HepG2 (cell line): ENCODE results near the gene OR1N2. TPM values are rescaled to one million over a fixed set of nuclear protein-coding genes. Genes with fewer than 3 reads are reported as not detected.
"Not testable (repeated sequence)": the region's sequence is repeated elsewhere in the genome, so short reads cannot be mapped to it uniquely, and the experiment has no call there.

ENCODE experiments used
- ATAC-seq: fragments of 200-7000 bp; cut with Tn5 transposase; 3 replicates; pipeline ENCODE4 v1.9.1; 2020; ENCODE audit warnings: mild to moderate bottlenecking, moderate library complexity
- BruUV-seq: library from RNA; stranded (reverse); fragments of 400-500 nt; replicated peaks from 2 replicates; lab custom pipeline; 2021; lab: Mats Ljungman, UMichigan
- CTCF ChIA-PET: fragments of 300-600 bp; formaldehyde crosslinking; extraction: SDS; loops from one replicate; lab custom pipeline; 2021; ENCODE audit warnings: low total read pairs, inconsistent platforms, low intra/inter-chr PET ratio; lab: Yijun Ruan, JAX
- POLR2A ChIA-PET: fragments of 350-600 bp; sonication (Branson Sonifier 250); formaldehyde crosslinking; loops from one replicate; lab custom pipeline; 2020; ENCODE audit warnings: antibody characterized with exemption, inconsistent platforms; lab: Yijun Ruan, JAX
- DNase-seq: peaks from one replicate; pipeline ENCODE4 v3.0.0-alpha.2; 2015; ENCODE audit warnings: low spot score
- FAIRE-seq: peaks from 3 replicates; lab custom pipeline; 2011; peaks lifted over from hg19 to GRCh38; lab: Jason Lieb, UNC
- H2AFZ ChIP-seq: one replicate; pipeline ENCODE4 v1.6.1; 2011; ENCODE audit warnings: low read length, inconsistent platforms
- H3K27ac ChIP-seq: fragments of 300-600 bp; 3 replicates; pipeline ENCODE4 v1.8.0; 2011; ENCODE audit warnings: mixed run types, mild to moderate bottlenecking, mixed read lengths, low read length, inconsistent platforms; ENCODE audit not compliant: insufficient read depth; ENCODE audit errors: extremely low read length
- H3K27me3 ChIP-seq, 2 experiments: fragments of 200-600 bp in 1 of 2; 2 replicates in 1 of 2; 3 replicates in 1 of 2; pipeline versions ENCODE4 v1.6.0 to v1.8.0; 2011; ENCODE audit warnings: low read length in 2 of 2, mild to moderate bottlenecking in 2 of 2, moderate library complexity in 2 of 2, inconsistent platforms in 1 of 2; ENCODE audit not compliant: insufficient read depth in 2 of 2, control insufficient read depth in 1 of 2
- H3K36me3 ChIP-seq, 2 experiments: fragments of 200-600 bp in 1 of 2; replicated peaks in 1 of 2; 2 replicates in 1 of 2; 3 replicates in 1 of 2; pipeline versions ENCODE4 v1.5.1 to v1.8.0; 2011; ENCODE audit warnings: low read length in 2 of 2, inconsistent platforms in 1 of 2; ENCODE audit not compliant: insufficient read depth in 2 of 2, control insufficient read depth in 1 of 2
- H3K4me1 ChIP-seq: 2 replicates; pipeline ENCODE4 v1.5.1; 2012; ENCODE audit warnings: low read length, inconsistent platforms; ENCODE audit not compliant: insufficient read depth
- H3K4me2 ChIP-seq: 2 replicates; pipeline ENCODE4 v1.6.0; 2011; ENCODE audit warnings: low read depth, low read length, inconsistent platforms
- H3K4me3 ChIP-seq, 3 experiments: fragments of 200-600 bp in 1 of 3; sonication (generic), shearing (Covaris generic) in 1 of 3; replicated peaks in 1 of 3; 2 replicates each; pipeline ENCODE4 v1.5.1; 2011 to 2016; ENCODE audit warnings: low read length in 3 of 3, inconsistent platforms in 2 of 3, low read depth in 2 of 3, mild to moderate bottlenecking in 2 of 3, control low read depth in 1 of 3, mixed read lengths in 1 of 3; ENCODE audit not compliant: insufficient read depth in 1 of 3
- H3K79me2 ChIP-seq: one replicate; pipeline ENCODE4 v1.6.1; 2011; ENCODE audit warnings: low read length, inconsistent platforms; ENCODE audit not compliant: insufficient read depth
- H3K9ac ChIP-seq: 2 replicates; pipeline ENCODE4 v1.6.0; 2011; ENCODE audit warnings: mild to moderate bottlenecking, low read depth, low read length, inconsistent platforms; ENCODE audit not compliant: insufficient read depth
- H3K9me3 ChIP-seq: 2 replicates; pipeline ENCODE4 v1.5.1; 2012; ENCODE audit warnings: mild to moderate bottlenecking, low read length
- H4K20me1 ChIP-seq: 2 replicates; pipeline ENCODE4 v1.6.0; 2011; ENCODE audit warnings: inconsistent platforms, mild to moderate bottlenecking, low read length, moderate library complexity; ENCODE audit not compliant: insufficient read depth
- ATF7 ChIP-seq, 2 experiments: fragments of 450-650 bp in 1 of 2; sonication (generic) in 1 of 2; formaldehyde crosslinking in 1 of 2; IDR thresholded peaks; 2 replicates each; pipeline versions ENCODE4 v1.4.0 to v1.6.1; 2016 to 2020; ENCODE audit warnings: antibody characterized with exemption in 1 of 2, mild to moderate bottlenecking in 1 of 2, missing genetic modification reagents in 1 of 2
- FIP1L1 ChIP-seq: fragments of 200-400 bp; formaldehyde crosslinking; IDR thresholded peaks from 2 replicates; pipeline ENCODE4 v1.6.1; 2018; ENCODE audit warnings: low read depth, mild to moderate bottlenecking, low read length, moderate library complexity, borderline replicate concordance; ENCODE audit not compliant: insufficient read depth
- ZMAT3 ChIP-seq: sonication (generic); formaldehyde crosslinking; conservative IDR thresholded peaks from 2 replicates; pipeline ENCODE4 v1.7.0; 2021; ENCODE audit warnings: missing genetic modification reagents
- WGBS: methylation state at CpG from one replicate; pipeline ENCODE4 v1.1.6; 2017; ENCODE audit warnings: low lambda C conversion rate; 5-methylcytosine and 5-hydroxymethylcytosine counted together
- in situ Hi-C: cut with HindIII; loops from 2 replicates; pipeline ENCODE4 v1.10.0; 2017; ENCODE audit warnings: low pct_unique_long_range_greater_than_20kb; ENCODE audit not compliant: extremely low pct_ligation_motif_present
- intact Hi-C: fragments of 100-400 bp; cut with micrococcal nuclease; formaldehyde crosslinking; loops from one replicate; pipeline ENCODE4 v1.10.0; 2022; ENCODE audit not compliant: unreplicated experiment
- polyA plus RNA-seq, 8 experiments: library from polyadenylated mRNA; depleted of rRNA in 3 of 8; stranded (reverse) in 7 of 8; unstranded in 1 of 8; fragments of >200 nt; fragmentation: Illumina TruSeq in 4 of 8; extraction: Trizol in 4 of 8; gene quantifications; 2 replicates each; pipeline versions ENCODE4 v1.2.1 to v1.2.3, GENCODE V29; 2011 to 2016; ENCODE audit warnings: low read depth in 4 of 8, missing spikeins in 1 of 8, mixed read lengths in 1 of 8; ENCODE audit not compliant: insufficient read depth in 1 of 8
- total RNA-seq, 5 experiments: library from RNA; depleted of rRNA; stranded (reverse); fragments of >200 nt; fragmentation: Illumina TruSeq; extraction: Trizol; gene quantifications; 2 replicates each; pipeline ENCODE4 v1.2.3, GENCODE V29; 2016; ENCODE audit warnings: low read depth in 1 of 5
- TF ChIP-seq, protein P1 (sequence below): IDR thresholded peaks from 2 replicates; pipeline ENCODE4 v1.6.1; 2016; ENCODE audit warnings: low read depth, missing genetic modification reagents, missing compliant biosample characterization
- TF ChIP-seq, protein P2 (sequence below): sonication (generic); formaldehyde crosslinking; IDR thresholded peaks from 2 replicates; pipeline ENCODE4 v1.8.0; 2022; ENCODE audit warnings: missing genetic modification reagents, low read depth, mild to moderate bottlenecking, borderline replicate concordance

Gene OR1N2
- total and polyA plus RNA-seq, 2 of the 13 experiments (the other 11 are each of a cell fraction or from before 2014, with no cell fraction given), result not detected

DNA sequence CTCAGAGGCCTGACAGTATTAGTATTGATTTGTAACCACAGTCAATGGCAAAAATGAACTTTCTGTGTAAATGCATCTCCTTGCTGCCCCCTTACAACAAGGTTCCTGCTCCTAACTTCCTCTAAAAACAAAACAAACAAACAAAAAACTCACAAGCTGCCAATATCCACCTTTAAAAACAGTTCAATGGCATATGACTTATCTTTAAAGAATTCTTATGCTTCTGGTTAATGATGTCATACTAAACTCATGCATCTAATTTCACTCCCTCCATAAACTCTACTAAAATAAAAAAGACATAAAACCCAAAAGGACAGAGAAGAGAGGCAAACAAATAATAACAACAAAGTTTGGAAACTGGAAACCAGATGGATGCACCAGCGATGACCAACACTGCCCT is 16.8 kb upstream of the OR1N2 start:
- Histone ChIP-seq H3K9ac (no peak overlapping the region), H3K79me2 (no peaks in the 10 kb centered on the region), H3K4me2 (no peak overlapping the region), H3K27ac (no peak overlapping the region), H3K4me1 (no peaks in the 10 kb centered on the region), H3K27me3 (no peaks in the 10 kb centered on the region), H3K36me3 (no peaks in the 10 kb centered on the region), H4K20me1 (no peaks in the 10 kb centered on the region), H3K9me3 (peaks cover 8% of the 10 kb centered on the region; the same call in 1 of the 2 replicates), H3K4me3 (no peak overlapping the region), H2AFZ (no peak overlapping the region)
- in situ Hi-C loops, result no loop called here
- FAIRE-seq, result no peak
- POLR2A ChIA-PET, result no interaction called here
- no TSS peak for BruUV-seq
- 0% methylated on average over 1 of the region's 1 CpG for WGBS
- CTCF ChIA-PET, result no interaction called here
- no peak for DNase-seq
- intact Hi-C loops, result no loop called here
- no peak for TF ChIP-seq FIP1L1
- no peak for TF ChIP-seq ZMAT3 (CRISPR knock-in tag)
- TF ChIP-seq, protein P1, sequence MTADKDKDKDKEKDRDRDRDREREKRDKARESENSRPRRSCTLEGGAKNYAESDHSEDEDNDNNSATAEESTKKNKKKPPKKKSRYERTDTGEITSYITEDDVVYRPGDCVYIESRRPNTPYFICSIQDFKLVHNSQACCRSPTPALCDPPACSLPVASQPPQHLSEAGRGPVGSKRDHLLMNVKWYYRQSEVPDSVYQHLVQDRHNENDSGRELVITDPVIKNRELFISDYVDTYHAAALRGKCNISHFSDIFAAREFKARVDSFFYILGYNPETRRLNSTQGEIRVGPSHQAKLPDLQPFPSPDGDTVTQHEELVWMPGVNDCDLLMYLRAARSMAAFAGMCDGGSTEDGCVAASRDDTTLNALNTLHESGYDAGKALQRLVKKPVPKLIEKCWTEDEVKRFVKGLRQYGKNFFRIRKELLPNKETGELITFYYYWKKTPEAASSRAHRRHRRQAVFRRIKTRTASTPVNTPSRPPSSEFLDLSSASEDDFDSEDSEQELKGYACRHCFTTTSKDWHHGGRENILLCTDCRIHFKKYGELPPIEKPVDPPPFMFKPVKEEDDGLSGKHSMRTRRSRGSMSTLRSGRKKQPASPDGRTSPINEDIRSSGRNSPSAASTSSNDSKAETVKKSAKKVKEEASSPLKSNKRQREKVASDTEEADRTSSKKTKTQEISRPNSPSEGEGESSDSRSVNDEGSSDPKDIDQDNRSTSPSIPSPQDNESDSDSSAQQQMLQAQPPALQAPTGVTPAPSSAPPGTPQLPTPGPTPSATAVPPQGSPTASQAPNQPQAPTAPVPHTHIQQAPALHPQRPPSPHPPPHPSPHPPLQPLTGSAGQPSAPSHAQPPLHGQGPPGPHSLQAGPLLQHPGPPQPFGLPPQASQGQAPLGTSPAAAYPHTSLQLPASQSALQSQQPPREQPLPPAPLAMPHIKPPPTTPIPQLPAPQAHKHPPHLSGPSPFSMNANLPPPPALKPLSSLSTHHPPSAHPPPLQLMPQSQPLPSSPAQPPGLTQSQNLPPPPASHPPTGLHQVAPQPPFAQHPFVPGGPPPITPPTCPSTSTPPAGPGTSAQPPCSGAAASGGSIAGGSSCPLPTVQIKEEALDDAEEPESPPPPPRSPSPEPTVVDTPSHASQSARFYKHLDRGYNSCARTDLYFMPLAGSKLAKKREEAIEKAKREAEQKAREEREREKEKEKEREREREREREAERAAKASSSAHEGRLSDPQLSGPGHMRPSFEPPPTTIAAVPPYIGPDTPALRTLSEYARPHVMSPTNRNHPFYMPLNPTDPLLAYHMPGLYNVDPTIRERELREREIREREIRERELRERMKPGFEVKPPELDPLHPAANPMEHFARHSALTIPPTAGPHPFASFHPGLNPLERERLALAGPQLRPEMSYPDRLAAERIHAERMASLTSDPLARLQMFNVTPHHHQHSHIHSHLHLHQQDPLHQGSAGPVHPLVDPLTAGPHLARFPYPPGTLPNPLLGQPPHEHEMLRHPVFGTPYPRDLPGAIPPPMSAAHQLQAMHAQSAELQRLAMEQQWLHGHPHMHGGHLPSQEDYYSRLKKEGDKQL (CRISPR knock-in tag), result no peak
- TF ChIP-seq, protein P2, sequence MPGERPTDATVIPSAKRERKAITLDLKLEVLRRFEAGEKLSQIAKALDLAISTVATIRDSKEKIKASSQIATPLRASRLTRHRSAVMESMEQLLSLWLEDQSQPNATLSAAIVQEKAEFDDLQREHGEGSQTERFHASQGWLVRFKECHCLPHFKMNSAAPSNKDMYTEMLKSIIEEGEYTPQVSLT (CRISPR knock-in tag), result no peak
- TF ChIP-seq ATF7 (IDR thresholded peaks at IDR 0.05), result peak; percentile 89
- TF ChIP-seq ATF7 (CRISPR knock-in tag; IDR thresholded peaks at IDR 0.05), result no peak
- no peak for ATAC-seq

DNA sequence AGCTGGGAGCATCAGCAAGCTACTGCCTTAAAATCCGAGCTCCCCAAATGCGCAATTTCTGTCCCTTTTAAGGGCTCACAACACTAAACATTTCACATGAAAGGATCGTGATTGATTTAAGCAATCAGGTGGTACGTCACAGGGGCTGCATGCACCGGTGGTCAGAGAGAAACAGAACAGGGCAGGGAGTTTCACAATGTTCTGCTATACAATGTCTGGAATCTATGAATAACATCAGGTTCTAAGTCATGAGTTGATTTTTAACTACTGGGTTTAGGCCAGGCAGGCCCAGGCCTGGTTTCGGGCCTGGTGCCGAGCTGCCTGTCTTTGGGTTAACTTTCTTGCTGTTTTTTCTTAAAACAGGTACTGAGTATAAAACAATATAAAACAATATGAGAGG is 15.8 kb upstream of the OR1N2 start:
- H3K4me3 ChIP-seq, H3K9ac ChIP-seq, H3K4me2 ChIP-seq, H4K20me1 ChIP-seq, FAIRE-seq, H3K4me1 ChIP-seq, H3K79me2 ChIP-seq, H3K27ac ChIP-seq, CTCF ChIA-PET, H3K36me3 ChIP-seq, POLR2A ChIA-PET, BruUV-seq, in situ Hi-C loops, H3K9me3 ChIP-seq, ATAC-seq, H2AFZ ChIP-seq, H3K27me3 ChIP-seq, intact Hi-C loops, DNase-seq: not testable (repeated sequence)
- 3% methylated on average over 7 of the region's 7 CpGs for WGBS
